K562 (cell line): ENCODE results near the gene ZMYND15. TPM values are rescaled to one million over a fixed set of nuclear protein-coding genes. Genes with fewer than 3 reads are reported as not detected.

Experiments
- ATAC-seq: fragments of 200-7000 bp; cut with Tn5 transposase; 3 replicates; pipeline ENCODE4 v1.9.1; 2020; ENCODE audit warnings: moderate library complexity
- BruUV-seq: library from RNA; stranded (reverse); fragments of 400-500 nt; replicated peaks from 2 replicates; lab custom pipeline; 2021; lab: Mats Ljungman, UMichigan
- CTCF ChIA-PET: fragments of 300-600 bp; formaldehyde crosslinking; extraction: SDS; loops from one replicate; lab custom pipeline; 2021; ENCODE audit warnings: low intra/inter-chr PET ratio; lab: Yijun Ruan, JAX
- POLR2A ChIA-PET: fragments of 300-600, 350-650 bp; sonication (Branson Sonifier 250); formaldehyde crosslinking; extraction: SDS; loops from one replicate; lab custom pipeline; 2021; ENCODE audit warnings: antibody characterized with exemption, inconsistent platforms; lab: Yijun Ruan, JAX
- DNase-seq, 4 experiments: peaks; one replicate each; pipeline versions ENCODE4 v3.0.0 to v3.0.0-alpha.2; 2011 to 2018; ENCODE audit warnings: low spot score in 3 of 4, mixed read lengths in 3 of 4; ENCODE audit errors: extremely low read depth in 1 of 4
- FAIRE-seq: peaks from 2 replicates; lab custom pipeline; 2011; peaks lifted over from hg19 to GRCh38; lab: Jason Lieb, UNC
- H2AFZ ChIP-seq: 2 replicates; pipeline ENCODE4 v1.6.0; 2011; ENCODE audit warnings: low read depth, low read length, control low read depth, inconsistent platforms
- H3K27ac ChIP-seq: fragments of 200-600 bp; 3 replicates; pipeline ENCODE4 v1.8.0; 2011; ENCODE audit warnings: low read depth, mild to moderate bottlenecking, control low read depth, inconsistent platforms, low read length, moderate library complexity, mixed read lengths; ENCODE audit errors: extremely low read depth
- H3K27me3 ChIP-seq, 2 experiments: fragments of 300-600 bp in 1 of 2; 2 replicates in 1 of 2; 3 replicates in 1 of 2; pipeline versions ENCODE4 v1.6.0 to v1.8.0; 2011; ENCODE audit warnings: inconsistent platforms in 2 of 2, low read length in 2 of 2, mild to moderate bottlenecking in 1 of 2, mixed read lengths in 1 of 2, moderate library complexity in 1 of 2; ENCODE audit not compliant: control insufficient read depth in 2 of 2, insufficient read depth in 2 of 2
- H3K36me3 ChIP-seq: fragments of 300-600 bp; 3 replicates; pipeline ENCODE4 v1.8.0; 2011; ENCODE audit warnings: mild to moderate bottlenecking, low read length, inconsistent platforms; ENCODE audit not compliant: control insufficient read depth, insufficient read depth
- H3K4me1 ChIP-seq, 2 experiments: fragments of 200-600 bp in 1 of 2; replicated peaks in 1 of 2; 2 replicates in 1 of 2; 3 replicates in 1 of 2; pipeline versions ENCODE4 v1.5.1 to v1.8.0; 2011; ENCODE audit warnings: inconsistent platforms in 2 of 2, low read length in 2 of 2, mild to moderate bottlenecking in 1 of 2, mixed read lengths in 1 of 2, moderate library complexity in 1 of 2; ENCODE audit not compliant: control insufficient read depth in 2 of 2, insufficient read depth in 2 of 2
- H3K4me2 ChIP-seq: 2 replicates; pipeline ENCODE4 v1.6.1; 2011; ENCODE audit warnings: low read length, control low read depth, inconsistent platforms, mixed read lengths; ENCODE audit not compliant: insufficient read depth
- H3K4me3 ChIP-seq: fragments of 200-600 bp; sonication (generic), shearing (Covaris generic); 2 replicates; pipeline ENCODE4 v1.5.1; 2016; ENCODE audit warnings: control low read depth, inconsistent platforms
- H3K79me2 ChIP-seq: fragments of 200-600 bp; 3 replicates; pipeline ENCODE4 v1.8.0; 2011; ENCODE audit warnings: low read length, inconsistent platforms; ENCODE audit not compliant: control insufficient read depth, insufficient read depth
- H3K9ac ChIP-seq, 2 experiments: 2 replicates each; pipeline versions ENCODE4 v1.6.0 to v1.6.1; 2011; ENCODE audit warnings: low read depth in 2 of 2, low read length in 2 of 2, control low read depth in 1 of 2, inconsistent platforms in 1 of 2, mild to moderate bottlenecking in 1 of 2, mixed read lengths in 1 of 2; ENCODE audit not compliant: insufficient read depth in 1 of 2
- H3K9me1 ChIP-seq: one replicate; pipeline ENCODE4 v1.6.0; 2011; ENCODE audit warnings: inconsistent platforms, mild to moderate bottlenecking, low read length, moderate library complexity; ENCODE audit not compliant: control insufficient read depth, insufficient read depth
- H3K9me3 ChIP-seq: replicated peaks from 2 replicates; pipeline ENCODE4 v1.5.1; 2011; ENCODE audit warnings: low read depth, low read length, inconsistent platforms; ENCODE audit not compliant: control insufficient read depth, insufficient read depth
- H4K20me1 ChIP-seq: replicated peaks from 2 replicates; pipeline ENCODE4 v1.6.1; 2011; ENCODE audit warnings: low read length, inconsistent platforms, mixed read lengths; ENCODE audit not compliant: control insufficient read depth, insufficient read depth
- ATF1 ChIP-seq, 2 experiments: fragments of 450-650 bp in 1 of 2; IDR thresholded peaks; 2 replicates each; pipeline ENCODE4 v1.6.1; 2016; ENCODE audit warnings: missing compliant biosample characterization in 1 of 2, missing genetic modification characterization in 1 of 2
- MCM3 ChIP-seq: fragments of 450-650 bp; IDR thresholded peaks from 2 replicates; pipeline ENCODE4 v1.6.1; 2016
- MED1 ChIP-seq: sonication (generic); formaldehyde crosslinking; IDR thresholded peaks from 2 replicates; pipeline ENCODE4 v1.8.1; 2023; ENCODE audit warnings: missing genetic modification reagents, borderline replicate concordance
- NFATC3 ChIP-seq: fragments of 450-650 bp; IDR thresholded peaks from 2 replicates; pipeline ENCODE4 v1.6.1; 2017; ENCODE audit warnings: mild to moderate bottlenecking
- PRDM10 ChIP-seq: fragments of 450-650 bp; IDR thresholded peaks from 2 replicates; pipeline ENCODE4 v1.6.1; 2018; ENCODE audit not compliant: partially characterized antibody
- PREB ChIP-seq: sonication (generic); formaldehyde crosslinking; IDR thresholded peaks from 2 replicates; pipeline ENCODE4 v1.8.1; 2023; ENCODE audit warnings: mild to moderate bottlenecking, missing genetic modification reagents
- USF1 ChIP-seq: sonication (generic); formaldehyde crosslinking; IDR thresholded peaks from 2 replicates; pipeline ENCODE4 v1.9.0; 2022; ENCODE audit warnings: mild to moderate bottlenecking, missing genetic modification reagents
- WGBS: fragments of 100-300 bp; shearing (Covaris generic); methylation state at CpG from one replicate; pipeline ENCODE4 v1.1.6; 2016; ENCODE audit warnings: low coverage, mixed read lengths; ENCODE audit not compliant: insufficient coverage; ENCODE audit errors: missing lambda C conversion rate; 5-methylcytosine and 5-hydroxymethylcytosine counted together
- in situ Hi-C: fragments of 300-500 bp; cut with MboI; formaldehyde crosslinking; loops from 4 replicates; pipeline ENCODE4 v1.15.0; 2018; ENCODE audit warnings: inconsistent platforms, mixed read lengths
- intact Hi-C: fragments of 100-400 bp; cut with micrococcal nuclease; formaldehyde crosslinking; loops from 2 replicates; pipeline ENCODE4 v1.14.2; 2022
- polyA plus RNA-seq, 8 experiments: library from polyadenylated mRNA; depleted of rRNA in 4 of 8; stranded (reverse) in 5 of 8; unstranded in 3 of 8; fragments of >200 nt; fragmentation: Nextera tagmentation in 2 of 8; fragmentation: Illumina TruSeq in 1 of 8; extraction: Ambion mirVana in 2 of 8; extraction: Trizol in 1 of 8; gene quantifications; 2 replicates each; pipeline versions ENCODE4 v1.2.1 to v1.2.3, GENCODE V29; 2011 to 2014; ENCODE audit warnings: inconsistent platforms in 1 of 8, missing spikeins in 1 of 8
- total RNA-seq, 7 experiments: library from RNA; depleted of rRNA in 6 of 7; stranded (reverse); fragments of >200 nt in 6 of 7; fragmentation: Illumina TruSeq in 2 of 7; extraction: Trizol in 2 of 7; gene quantifications; 2 replicates each; pipeline versions ENCODE4 v1.2.1 to v1.2.3, GENCODE V29; 2011 to 2021; ENCODE audit warnings: low replicate concordance in 1 of 7

Gene ZMYND15
- total and polyA plus RNA-seq, 9 of the 15 experiments (the other 6 are each of a cell fraction or from before 2014, with no cell fraction given), result 0.09 TPM; not detected in 8

- ATAC-seq (no peak), DNase-seq (no peak), FAIRE-seq (no peak)
- H3K9ac ChIP-seq, result no peak overlapping the region
- in situ Hi-C loops (no loop called here), intact Hi-C loops (no loop called here)
- H2AFZ ChIP-seq, result no peak overlapping the region
- TF ChIP-seq MCM3 (no peak), NFATC3 (no peak)
- H3K9me1 ChIP-seq, result no peaks in the 10 kb centered on the region
- CTCF ChIA-PET, result no interaction called here
- H3K4me2 ChIP-seq, result no peak overlapping the region
- H3K4me3 ChIP-seq, result no peak overlapping the region
- 13% methylated on average over 7 of the region's 9 CpGs for whole genome bisulfite sequencing
- no peaks in the 10 kb centered on the region for H3K9me3 ChIP-seq
- H3K79me2 ChIP-seq, result no peaks in the 10 kb centered on the region
- no peaks in the 10 kb centered on the region for H4K20me1 ChIP-seq
- POLR2A ChIA-PET, result no interaction called here
- no TSS peak for BruUV-seq
- peaks cover 0 to 25% of the 10 kb centered on the region in 2 experiments; a peak in 2 of 5 replicates for H3K4me1 ChIP-seq
- no peak overlapping the region for H3K27ac ChIP-seq
- H3K27me3 ChIP-seq, result peaks cover 15 to 49% of the 10 kb centered on the region in 2 experiments
- H3K36me3 ChIP-seq, result no peaks in the 10 kb centered on the region
Observed at GRCh38 chr17:4742133-4742532, 2.5 kb downstream of the ZMYND15 start.

- H3K4me3 ChIP-seq, result no peak overlapping the region
- WGBS, result 45% methylated on average over 10 of the region's 10 CpGs
- H3K9me3 ChIP-seq, result no peaks in the 10 kb centered on the region
- ATAC-seq (no peak), DNase-seq (no peak), FAIRE-seq (no peak)
- H3K9ac ChIP-seq, result no peak overlapping the region
- ChIA-PET CTCF (no interaction called here), POLR2A (interaction anchor here (0.5 kb wide), 1 partner anchor 47 kb away, joined by 5 read pairs; no protein-coding TSS in a partner anchor)
- no TSS peak for BruUV-seq
- H3K79me2 ChIP-seq, result no peaks in the 10 kb centered on the region
- intact Hi-C loops, result no loop called here
- no peak overlapping the region for H3K4me2 ChIP-seq
- no peaks in the 10 kb centered on the region for H3K9me1 ChIP-seq
- no peaks in the 10 kb centered on the region for H3K36me3 ChIP-seq
- no peak overlapping the region for H2AFZ ChIP-seq
- in situ Hi-C loops, result no loop called here
- H4K20me1 ChIP-seq, result no peaks in the 10 kb centered on the region
- peaks cover 15 to 49% of the 10 kb centered on the region in 2 experiments for H3K27me3 ChIP-seq
- no peak overlapping the region for H3K27ac ChIP-seq
- peaks cover 0 to 25% of the 10 kb centered on the region in 2 experiments; a peak in 2 of 5 replicates for H3K4me1 ChIP-seq
- TF ChIP-seq USF1 (CRISPR knock-in tag), result no peak
- TF ChIP-seq PREB (CRISPR knock-in tag), result no peak
- TF ChIP-seq PRDM10, result no peak
- TF ChIP-seq MED1 (CRISPR knock-in tag), result no peak
- TF ChIP-seq ATF1 (CRISPR knock-in tag; IDR thresholded peaks at IDR 0.05), result no peak
- no peak for TF ChIP-seq ATF1 (tag; IDR thresholded peaks at IDR 0.05)
Observed at GRCh38 chr17:4742629-4743028, 3.0 kb downstream of the ZMYND15 start.
